Vagina (tissue), 2 donors: Measurements from ENCODE around the gene RTN3. TPM values are rescaled to one million over a fixed set of nuclear protein-coding genes. Genes with fewer than 3 reads are reported as not detected.
A peak's percentile ranks its signal among the peaks of the same experiment; 100 is the strongest.
"Not testable (repeated sequence)": the region's sequence is repeated elsewhere in the genome, so short reads cannot be mapped to it uniquely, and the experiment has no call there.

ENCODE experiments used
- DNase-seq, 2 donors: peaks; one replicate each; pipeline ENCODE4 v3.0.0-alpha.2; 2017; ENCODE audit errors: extremely low spot score in 2 of 2
- H3K27ac ChIP-seq: fragments of 200-600 bp; sonication (generic); one replicate; pipeline ENCODE4 v1.5.1; 2019
- H3K27me3 ChIP-seq: fragments of 200-600 bp; sonication (generic); one replicate; pipeline ENCODE4 v1.5.1; 2019
- H3K36me3 ChIP-seq, 2 donors: fragments of 200-600 bp; sonication (generic); one replicate each; pipeline ENCODE4 v1.5.1; 2017 to 2019
- H3K4me1 ChIP-seq: fragments of 200-600 bp; sonication (generic); one replicate; pipeline ENCODE4 v1.5.1; 2019
- H3K4me3 ChIP-seq, 2 donors: fragments of 200-600 bp; sonication (generic); 1 replicate in 1 of 2; 2 replicates in 1 of 2; pipeline ENCODE4 v1.5.1; 2016 to 2019
- H3K9me3 ChIP-seq: fragments of 200-600 bp; sonication (generic); one replicate; pipeline ENCODE4 v1.5.1; 2019
- POLR2A ChIP-seq, 2 donors: fragments of 450-650 bp; IDR thresholded peaks; one replicate each; pipeline ENCODE4 v1.6.1; 2017; ENCODE audit warnings: antibody characterized with exemption in 2 of 2, mild to moderate bottlenecking in 2 of 2, moderate library complexity in 2 of 2
- POLR2AphosphoS5 ChIP-seq, 2 donors: sonication (generic); formaldehyde crosslinking; IDR thresholded peaks; one replicate each; pipeline ENCODE4 v1.9.0; 2017; ENCODE audit warnings: antibody characterized with exemption in 2 of 2, mild to moderate bottlenecking in 2 of 2, low read depth in 1 of 2; ENCODE audit not compliant: insufficient read depth in 1 of 2
- intact Hi-C: fragments of 100-400 bp; cut with DNase I; formaldehyde crosslinking; loops from one replicate; pipeline ENCODE4 v1.15.1; 2023
- total RNA-seq: library from RNA; depleted of rRNA; stranded (reverse); fragments of >200 nt; gene quantifications from one replicate; pipeline ENCODE4 v1.2.3, GENCODE V29; 2016
- TF ChIP-seq, protein P1 (sequence below), 3 experiments: fragments of 450-650 bp in 2 of 3; fragments of 200-600 bp in 1 of 3; sonication (generic) in 1 of 3; IDR thresholded peaks; one replicate each; pipeline ENCODE4 v1.5.1; 2017 to 2019; ENCODE audit warnings: antibody characterized with exemption in 3 of 3, mild to moderate bottlenecking in 2 of 3, moderate library complexity in 2 of 3

Gene RTN3
- total RNA-seq, 1 donor from 2014 or later: 75.1 TPM

- Histone ChIP-seq H3K27ac (peak overlapping the region; percentile 94), H3K9me3 (no peaks in the 10 kb centered on the region), H3K4me1 (peaks cover 48% of the 10 kb centered on the region), H3K4me3 (peak overlapping the region; percentile 84 to 92), H3K27me3 (no peaks in the 10 kb centered on the region), H3K36me3 (no peaks in the 10 kb centered on the region)
- no peak for DNase-seq
- TF ChIP-seq, protein P1, sequence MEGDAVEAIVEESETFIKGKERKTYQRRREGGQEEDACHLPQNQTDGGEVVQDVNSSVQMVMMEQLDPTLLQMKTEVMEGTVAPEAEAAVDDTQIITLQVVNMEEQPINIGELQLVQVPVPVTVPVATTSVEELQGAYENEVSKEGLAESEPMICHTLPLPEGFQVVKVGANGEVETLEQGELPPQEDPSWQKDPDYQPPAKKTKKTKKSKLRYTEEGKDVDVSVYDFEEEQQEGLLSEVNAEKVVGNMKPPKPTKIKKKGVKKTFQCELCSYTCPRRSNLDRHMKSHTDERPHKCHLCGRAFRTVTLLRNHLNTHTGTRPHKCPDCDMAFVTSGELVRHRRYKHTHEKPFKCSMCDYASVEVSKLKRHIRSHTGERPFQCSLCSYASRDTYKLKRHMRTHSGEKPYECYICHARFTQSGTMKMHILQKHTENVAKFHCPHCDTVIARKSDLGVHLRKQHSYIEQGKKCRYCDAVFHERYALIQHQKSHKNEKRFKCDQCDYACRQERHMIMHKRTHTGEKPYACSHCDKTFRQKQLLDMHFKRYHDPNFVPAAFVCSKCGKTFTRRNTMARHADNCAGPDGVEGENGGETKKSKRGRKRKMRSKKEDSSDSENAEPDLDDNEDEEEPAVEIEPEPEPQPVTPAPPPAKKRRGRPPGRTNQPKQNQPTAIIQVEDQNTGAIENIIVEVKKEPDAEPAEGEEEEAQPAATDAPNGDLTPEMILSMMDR (IDR thresholded peaks at IDR 0.05): peak in 1 of 3 experiments; percentile 14
- no peak for TF ChIP-seq POLR2A (IDR thresholded peaks at IDR 0.05)
- intact Hi-C loops: no loop called here
These were observed 1.0 kb downstream of the RTN3 start for GRCh38 chr11:63682066-63683021.

DNA sequence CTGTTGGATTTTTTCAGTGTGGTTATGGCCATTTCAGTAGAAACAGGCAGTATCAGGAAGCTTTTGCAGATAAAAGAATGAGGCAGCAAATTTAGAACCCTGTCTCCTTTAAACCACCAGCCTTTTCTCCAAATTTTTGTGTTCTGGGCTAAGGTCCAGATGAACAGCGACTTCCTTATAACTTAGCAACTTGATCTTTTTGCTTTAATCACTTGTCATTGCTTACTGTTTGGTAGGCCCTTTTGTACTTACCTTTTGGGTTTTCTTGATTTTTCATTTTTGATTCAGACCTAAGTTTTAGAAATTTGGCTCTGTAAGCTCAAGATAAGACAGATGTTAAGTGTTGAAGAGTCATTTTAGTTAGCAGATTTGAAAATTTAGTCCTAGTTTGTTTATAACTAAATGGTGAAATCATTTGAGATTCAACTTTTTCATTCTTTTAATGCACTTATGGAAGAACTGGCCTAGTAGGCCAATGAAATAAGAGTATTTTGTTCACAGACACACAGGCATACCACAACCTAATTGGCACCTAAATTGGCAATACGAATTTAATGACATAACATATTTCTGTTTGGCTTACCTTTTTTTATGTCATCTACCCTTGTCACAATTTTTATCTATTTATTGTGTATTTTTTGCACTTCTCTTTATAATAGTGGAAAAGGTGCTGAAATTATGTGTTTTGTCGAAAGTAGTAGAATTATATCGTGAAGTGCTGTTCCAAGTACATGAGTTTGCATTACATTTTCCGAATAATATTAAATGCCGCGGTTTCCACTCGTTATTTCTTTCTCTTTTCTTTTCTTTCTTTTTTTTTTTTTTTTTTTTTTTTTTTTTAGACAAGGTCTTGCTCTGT, 2.1 kb downstream of the RTN3 start:
- Histone ChIP-seq H3K4me3 (peak overlapping the region in 1 of 2 donors; percentile 84), H3K9me3 (no peaks in the 10 kb centered on the region), H3K27me3 (no peaks in the 10 kb centered on the region), H3K4me1 (peaks cover 58% of the 10 kb centered on the region), H3K36me3 (no peaks in the 10 kb centered on the region), H3K27ac (peak overlapping the region; percentile 94)
- intact Hi-C loops: no loop called here
- TF ChIP-seq POLR2A (IDR thresholded peaks at IDR 0.05) (no peak), POLR2AphosphoS5 (IDR thresholded peaks at IDR 0.05; ENCODE audit: insufficient read depth in 1 of 2, low read depth in 1 of 2) (no peak)
- TF ChIP-seq, protein P1 (IDR thresholded peaks at IDR 0.05): no peak
- no peak for DNase-seq

DNA sequence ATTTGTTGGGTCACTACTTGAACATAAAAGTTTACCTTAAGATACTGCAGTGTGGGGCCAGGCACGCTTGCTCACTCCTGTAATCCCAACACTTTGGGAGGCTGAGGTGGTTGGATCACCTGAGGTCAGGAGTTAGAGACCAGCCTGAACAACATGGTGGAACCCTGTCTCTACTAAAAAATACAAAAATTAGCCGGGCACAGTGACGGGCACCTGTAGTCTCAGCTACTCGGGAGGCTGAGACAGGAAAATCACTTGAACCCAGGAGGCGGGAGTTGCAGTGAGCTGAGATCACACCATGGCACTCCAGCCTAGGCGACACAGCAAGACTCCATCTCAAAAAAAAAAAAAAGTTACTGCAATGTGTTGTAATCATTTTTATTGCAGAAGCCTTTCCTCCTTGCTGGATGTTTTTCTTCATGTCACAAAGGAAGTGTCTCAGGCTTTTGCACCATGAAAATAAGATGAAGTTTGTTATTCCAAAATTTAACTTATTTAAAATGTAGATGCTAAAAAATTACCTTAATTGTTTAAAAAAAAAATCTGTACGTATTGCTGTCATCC, 3.9 kb downstream of the RTN3 start:
- H3K4me1 ChIP-seq: peaks cover 76% of the 10 kb centered on the region
- intact Hi-C loops, H3K36me3 ChIP-seq, H3K9me3 ChIP-seq, DNase-seq, H3K27me3 ChIP-seq, H3K4me3 ChIP-seq: not testable (repeated sequence)
- peak overlapping the region; percentile 20 for H3K27ac ChIP-seq

- intact Hi-C loops: no loop called here
These were observed 5.6 kb downstream of the RTN3 start for GRCh38 chr11:63686926-63687325.

GRCh38 chr11:63687845-63688244, 6.5 kb downstream of the RTN3 start:
- peaks cover 74% of the 10 kb centered on the region for H3K4me1 ChIP-seq
- intact Hi-C loops: no loop called here

More at GRCh38 chr11:63686926-63687325, 5.6 kb downstream of the RTN3 start:
- Histone ChIP-seq H3K36me3 (no peaks in the 10 kb centered on the region), H3K9me3 (no peaks in the 10 kb centered on the region), H3K4me3 (no peak overlapping the region), H3K4me1 (peaks cover 75% of the 10 kb centered on the region), H3K27me3 (no peaks in the 10 kb centered on the region), H3K27ac (peak overlapping the region; percentile 53)
- TF ChIP-seq, protein P1 (IDR thresholded peaks at IDR 0.05): no peak
- TF ChIP-seq POLR2AphosphoS5 (IDR thresholded peaks at IDR 0.05; ENCODE audit: insufficient read depth in 1 of 2, low read depth in 1 of 2) (no peak), POLR2A (IDR thresholded peaks at IDR 0.05) (no peak)
- no peak for DNase-seq

More at GRCh38 chr11:63687845-63688244, 6.5 kb downstream of the RTN3 start:
- Histone ChIP-seq H3K4me3 (no peak overlapping the region), H3K9me3 (no peaks in the 10 kb centered on the region), H3K27ac (no peak overlapping the region), H3K27me3 (no peaks in the 10 kb centered on the region), H3K36me3 (no peaks in the 10 kb centered on the region)
- TF ChIP-seq POLR2A (IDR thresholded peaks at IDR 0.05) (no peak), POLR2AphosphoS5 (IDR thresholded peaks at IDR 0.05; ENCODE audit: insufficient read depth in 1 of 2, low read depth in 1 of 2) (no peak)
- TF ChIP-seq, protein P1 (IDR thresholded peaks at IDR 0.05): no peak
- DNase-seq: no peak
